HG02610 (cell line): ENCODE data around the gene LHB.

ENCODE experiments used
- ATAC-seq: cut with Tn5 transposase; IDR thresholded peaks from one replicate; pipeline ENCODE4 v1.9.1; 2021; ENCODE audit warnings: mild to moderate bottlenecking, moderate library complexity; ENCODE audit not compliant: unreplicated experiment

LHB gene

GRCh38 chr19:48986211-48986610, 30.7 kb downstream of the LHB start:
- no peak for ATAC-seq

- ATAC-seq, result no peak
Observed at GRCh38 chr19:48985711-48986110, 31.2 kb downstream of the LHB start.

- no peak for ATAC-seq
Observed at GRCh38 chr19:48982280-48982679, 34.6 kb downstream of the LHB start.

GRCh38 chr19:48977061-48977460, 39.8 kb downstream of the LHB start:
- no peak for ATAC-seq

GRCh38 chr19:48975947-48976847, 40.7 kb downstream of the LHB start:
- ATAC-seq, result no peak

- ATAC-seq, result peak; percentile 48
Observed at GRCh38 chr19:48970923-48971395, 45.9 kb downstream of the LHB start.

GRCh38 chr19:48970139-48970766, 46.6 kb downstream of the LHB start:
- no peak for ATAC-seq

GRCh38 chr19:48969276-48970138, 47.4 kb downstream of the LHB start:
- ATAC-seq, result no peak

- no peak for ATAC-seq
Observed at GRCh38 chr19:48968813-48969218, 48.1 kb downstream of the LHB start.

GRCh38 chr19:48968179-48968661, 48.7 kb downstream of the LHB start:
- ATAC-seq, result no peak

- ATAC-seq, result no peak
Observed at GRCh38 chr19:48967346-48968178, 49.3 kb downstream of the LHB start.

GRCh38 chr19:48966541-48967345, 50.1 kb downstream of the LHB start:
- no peak for ATAC-seq
